A549 (cell line): ENCODE data around the gene TLCD3A. TPM values are rescaled to one million over a fixed set of nuclear protein-coding genes. Genes with fewer than 3 reads are reported as not detected.

Experiments used
- ATAC-seq, 2 experiments: fragments of 200-7000 bp in 1 of 2; fragments of >200 bp in 1 of 2; cut with Nextera tagmentation in 1 of 2; cut with Tn5 transposase in 1 of 2; 3 replicates each; pipeline versions ENCODE4 v1.8.0 to v1.9.1; 2018 to 2020; ENCODE audit warnings: mild to moderate bottlenecking in 1 of 2, moderate library complexity in 1 of 2
- CTCF ChIA-PET: fragments of 300-600 bp; sonication (Branson Sonifier 250); formaldehyde crosslinking; extraction: SDS; loops from one replicate; lab custom pipeline; 2021; ENCODE audit warnings: antibody characterized with exemption, inconsistent platforms; lab: Yijun Ruan, JAX
- POLR2A ChIA-PET: fragments of 350-600 bp; formaldehyde crosslinking; extraction: SDS; loops from one replicate; lab custom pipeline; 2021; ENCODE audit warnings: antibody characterized with exemption, inconsistent platforms; lab: Yijun Ruan, JAX
- DNase-seq, 2 experiments: peaks; one replicate each; pipeline versions ENCODE4 v3.0.0 to v3.0.0-alpha.2; 2011 to 2016; ENCODE audit warnings: low read depth in 1 of 2, low spot score in 1 of 2
- FAIRE-seq: peaks from 2 replicates; lab custom pipeline; 2011; peaks lifted over from hg19 to GRCh38; lab: Jason Lieb, UNC
- H3K27ac ChIP-seq, 2 experiments: fragments of >200 bp; sonication (Bioruptor Twin); formaldehyde crosslinking; 3 replicates each; pipeline ENCODE4 v1.5.1; 2016 to 2017
- H3K4me1 ChIP-seq: fragments of >200 bp; sonication (Bioruptor Twin); formaldehyde crosslinking; 3 replicates; pipeline ENCODE4 v1.6.1; 2016
- H3K4me2 ChIP-seq: fragments of >200 bp; sonication (Bioruptor Twin); formaldehyde crosslinking; 3 replicates; pipeline ENCODE4 v1.6.1; 2016
- H3K4me3 ChIP-seq: fragments of >200 bp; sonication (Bioruptor Twin); formaldehyde crosslinking; 3 replicates; pipeline ENCODE4 v1.5.1; 2016
- H3K9me3 ChIP-seq: fragments of >200 bp; sonication (Bioruptor Twin); formaldehyde crosslinking; 3 replicates; pipeline ENCODE4 v1.6.1; 2016
- ATOH8 ChIP-seq: fragments of 250-450 bp; sonication (Bioruptor Pico); IDR thresholded peaks from 2 replicates; pipeline ENCODE4 v1.5.0; 2020; ENCODE audit warnings: low read depth, mild to moderate bottlenecking, moderate library complexity
- CBX8 ChIP-seq: fragments of 200-600 bp; sonication (generic); IDR thresholded peaks from 2 replicates; pipeline ENCODE4 v1.6.1; 2016
- CTCF ChIP-seq: fragments of >200 bp; sonication (Bioruptor Twin); formaldehyde crosslinking; IDR thresholded peaks from 3 replicates; pipeline ENCODE4 v1.5.1; 2016
- E2F6 ChIP-seq: IDR thresholded peaks from 2 replicates; pipeline ENCODE4 v1.6.1; 2012; ENCODE audit warnings: low read depth, borderline replicate concordance
- EHF ChIP-seq: fragments of 250-450 bp; sonication (Bioruptor Pico); IDR thresholded peaks from 2 replicates; pipeline ENCODE4 v1.5.0; 2020; ENCODE audit warnings: mild to moderate bottlenecking
- FOXS1 ChIP-seq: fragments of 250-450 bp; sonication (Bioruptor Pico); IDR thresholded peaks from 2 replicates; pipeline ENCODE4 v1.5.0; 2020; ENCODE audit warnings: mild to moderate bottlenecking, moderate library complexity
- HES2 ChIP-seq: fragments of >200 bp; sonication (Bioruptor Twin); formaldehyde crosslinking; IDR thresholded peaks from 2 replicates; pipeline ENCODE4 v1.6.1; 2016
- HMGXB4 ChIP-seq: fragments of 250-450 bp; sonication (Bioruptor Pico); IDR thresholded peaks from 2 replicates; pipeline ENCODE4 v1.5.0; 2021; ENCODE audit warnings: mild to moderate bottlenecking, moderate library complexity, borderline replicate concordance
- HOXA7 ChIP-seq: fragments of 250-450 bp; sonication (Bioruptor Pico); IDR thresholded peaks from 2 replicates; pipeline ENCODE4 v1.5.0; 2020; ENCODE audit warnings: mild to moderate bottlenecking, moderate library complexity
- HOXB13 ChIP-seq: fragments of 250-450 bp; sonication (Bioruptor Pico); IDR thresholded peaks from 2 replicates; pipeline ENCODE4 v1.5.0; 2020; ENCODE audit warnings: low read depth, mild to moderate bottlenecking, moderate library complexity
- HOXB5 ChIP-seq: fragments of 250-450 bp; sonication (Bioruptor Pico); IDR thresholded peaks from 2 replicates; pipeline ENCODE4 v1.5.0; 2020; ENCODE audit warnings: mild to moderate bottlenecking, moderate library complexity
- JUN ChIP-seq, 2 experiments: fragments of >200 bp; sonication (Bioruptor Twin); formaldehyde crosslinking; IDR thresholded peaks; 2 replicates in 1 of 2; 3 replicates in 1 of 2; pipeline ENCODE4 v1.6.1; 2016 to 2017
- KDM1A ChIP-seq: fragments of 200-600 bp; sonication (generic); IDR thresholded peaks from 2 replicates; pipeline ENCODE4 v1.6.1; 2016; ENCODE audit warnings: low read depth, mild to moderate bottlenecking
- KDM5A ChIP-seq: fragments of 200-600 bp; sonication (generic); IDR thresholded peaks from 2 replicates; pipeline ENCODE4 v1.6.1; 2016; ENCODE audit warnings: antibody characterized with exemption, mild to moderate bottlenecking
- MAFK ChIP-seq: fragments of 450-650 bp; IDR thresholded peaks from 2 replicates; pipeline ENCODE4 v1.6.1; 2014; ENCODE audit not compliant: partially characterized antibody
- MAX ChIP-seq: IDR thresholded peaks from 2 replicates; pipeline ENCODE4 v1.6.1; 2012
- MAZ ChIP-seq: fragments of 150-350 bp; IDR thresholded peaks from 2 replicates; pipeline ENCODE4 v1.6.1; 2014; ENCODE audit warnings: antibody characterized with exemption, low read depth, low read length, borderline replicate concordance
- NPAS2 ChIP-seq: fragments of 250-450 bp; sonication (Bioruptor Pico); IDR thresholded peaks from 2 replicates; pipeline ENCODE4 v1.8.0; 2022; ENCODE audit warnings: mild to moderate bottlenecking, moderate library complexity, borderline replicate concordance
- POLR2A ChIP-seq: IDR thresholded peaks from 2 replicates; pipeline ENCODE4 v1.6.1; 2012; ENCODE audit warnings: mild to moderate bottlenecking, low read length
- POLR2AphosphoS2 ChIP-seq: conservative IDR thresholded peaks from 2 replicates; pipeline ENCODE4 v1.6.1; 2012; ENCODE audit warnings: low read length, improper control_type of control experiment, inconsistent platforms
- RCOR1 ChIP-seq: fragments of 150-350 bp; IDR thresholded peaks from 2 replicates; pipeline ENCODE4 v1.6.1; 2014; ENCODE audit warnings: antibody characterized with exemption, low read length, low read depth
- SMC3 ChIP-seq: fragments of >200 bp; sonication (Bioruptor Twin); formaldehyde crosslinking; IDR thresholded peaks from 3 replicates; pipeline ENCODE4 v1.6.1; 2018; ENCODE audit warnings: inconsistent platforms
- SREBF2 ChIP-seq: fragments of 450-650 bp; IDR thresholded peaks from 2 replicates; pipeline ENCODE4 v1.6.1; 2014; ENCODE audit warnings: mild to moderate bottlenecking, moderate library complexity
- TFCP2L1 ChIP-seq: fragments of 250-450 bp; sonication (Bioruptor Pico); IDR thresholded peaks from 2 replicates; pipeline ENCODE4 v1.5.0; 2021; ENCODE audit warnings: mild to moderate bottlenecking
- ZNF302 ChIP-seq: fragments of 250-450 bp; sonication (Bioruptor Pico); IDR thresholded peaks from 2 replicates; pipeline ENCODE4 v1.9.0; 2021; ENCODE audit warnings: inconsistent platforms, mild to moderate bottlenecking, moderate library complexity
- WGBS: methylation state at CpG from one replicate; pipeline ENCODE4 v1.1.6; 2017; ENCODE audit errors: missing lambda C conversion rate; 5-methylcytosine and 5-hydroxymethylcytosine counted together
- polyA plus RNA-seq, 4 experiments: library from polyadenylated mRNA; depleted of rRNA in 3 of 4; stranded (reverse); fragments of >200 nt; fragmentation: RNase III in 1 of 4; extraction: RNeasy Plus Mini Kit Qiagen cat#74134 plus additional on column Dnase treatment in 1 of 4; gene quantifications; 2 replicates in 3 of 4; 3 replicates in 1 of 4; pipeline ENCODE4 v1.2.3, GENCODE V29; 2011 to 2017

TLCD3A gene
- polyA plus RNA-seq, 2 of the 4 experiments (the other 2 are of a cell fraction) = 29.5 to 31.5 TPM

- POLR2A ChIA-PET = no interaction called here
- WGBS = 97% methylated on average over 11 of the region's 11 CpGs
- no peak overlapping the region for H3K4me3 ChIP-seq
- no peak for TF ChIP-seq ZNF302 (CRISPR knock-in tag)
- no peak for TF ChIP-seq CTCF
- TF ChIP-seq RCOR1 = no peak
- no peak for TF ChIP-seq HOXA7 (CRISPR knock-in tag)
- TF ChIP-seq E2F6 = no peak
- no peak for TF ChIP-seq CBX8
- no peak for TF ChIP-seq SREBF2
- no peak for TF ChIP-seq TFCP2L1
- TF ChIP-seq HMGXB4 = no peak
- no peak for TF ChIP-seq MAZ
- TF ChIP-seq MAX = no peak
- no peak for TF ChIP-seq KDM1A
- no peak for TF ChIP-seq HOXB5 (CRISPR knock-in tag)
- no peak for TF ChIP-seq SMC3
- DNase-seq (no peak), FAIRE-seq (no peak), ATAC-seq (no peak)
- no peak overlapping the region for H3K27ac ChIP-seq
- H3K4me2 ChIP-seq = no peak overlapping the region
- no peaks in the 10 kb centered on the region for H3K9me3 ChIP-seq
- CTCF ChIA-PET = interaction anchor here (0.7 to 7.3 kb wide), 10 partner anchors 9 to 219 kb away, joined by 3 to 52 read pairs (median 3); partner anchors contain the start of genes NXN and TIMM22
- H3K4me1 ChIP-seq = peaks cover 8% of the 10 kb centered on the region
These were observed 45.7 kb downstream of the TLCD3A start for GRCh38 chr17:778096-778495.

GRCh38 chr17:781805-782731, 49.7 kb downstream of the TLCD3A start, which contains the start of the genes GLOD4 and MRM3:
Gene GLOD4 (minus strand): TSS chr17:782280. CDS start chr17:782255, 25 bp downstream.
Gene MRM3 (plus strand): TSS chr17:782353. CDS start chr17:782379, 26 bp downstream.
- Histone ChIP-seq H3K4me3 (peak within 1 kb of the TSS; percentile 96), H3K4me2 (peak within 1 kb of the TSS; percentile 98), H3K27ac (peak within 1 kb of the TSS; percentile 89 to 91), H3K9me3 (no peaks in the 10 kb centered on the region), H3K4me1 (peaks cover 22% of the 10 kb centered on the region)
- ATAC-seq (peak; percentile 95 to 96), DNase-seq (peak; percentile 91 to 95), FAIRE-seq (peak; percentile 63)
- CTCF ChIA-PET = interaction anchor here (0.6 to 7.3 kb wide), 12 partner anchors 10 to 582 kb away, joined by 3 to 52 read pairs (median 4); partner anchors contain the start of genes GEMIN4, NXN and TIMM22
- POLR2A ChIA-PET = interaction anchor here (0.5 to 2.9 kb wide), 12 partner anchors 10 to 215 kb away, joined by 3 to 25 read pairs (median 6); partner anchors contain the start of genes GEMIN4, NXN and TIMM22
- 1% methylated on average over 53 of the region's 87 CpGs for WGBS
- TF ChIP-seq JUN (IDR thresholded peaks at IDR 0.05) (peak; percentile 77 to 96; a peak in 4 of 5 replicates), MAZ (no peak), HES2 (no peak), MAFK (no peak), ATOH8 (no peak), HOXB13 (CRISPR knock-in tag) (no peak), POLR2A (peak; percentile 96), TFCP2L1 (no peak), FOXS1 (CRISPR knock-in tag) (no peak), HOXB5 (CRISPR knock-in tag) (no peak), CBX8 (no peak), NPAS2 (CRISPR knock-in tag) (peak; percentile 82), HMGXB4 (no peak), KDM5A (peak; percentile 100), EHF (CRISPR knock-in tag) (no peak), POLR2AphosphoS2 (no peak), CTCF (no peak)
